BJ (cell line): ENCODE data around the gene MRPL10. TPM values are rescaled to one million over a fixed set of nuclear protein-coding genes. Genes with fewer than 3 reads are reported as not detected.

ENCODE experiments used
- CTCF ChIA-PET: fragments of 350-600 bp; formaldehyde crosslinking; extraction: SDS; loops from one replicate; lab custom pipeline; 2021; ENCODE audit warnings: antibody characterized with exemption, inconsistent platforms; lab: Yijun Ruan, JAX
- POLR2A ChIA-PET: fragments of 300-600 bp; sonication (Branson Sonifier 250); formaldehyde crosslinking; extraction: SDS; loops from one replicate; lab custom pipeline; 2021; ENCODE audit warnings: antibody characterized with exemption; lab: Charles Lee
- DNase-seq: peaks from one replicate; pipeline ENCODE4 v3.0.0-alpha.2; 2011; ENCODE audit warnings: low read depth
- H3K27me3 ChIP-seq: 2 replicates; pipeline ENCODE4 v1.6.0; 2011; ENCODE audit warnings: low read length; ENCODE audit not compliant: control insufficient read depth, insufficient read depth
- H3K36me3 ChIP-seq: 2 replicates; pipeline ENCODE4 v1.5.1; 2011; ENCODE audit warnings: low read length; ENCODE audit not compliant: control insufficient read depth, insufficient read depth
- H3K4me3 ChIP-seq: 2 replicates; pipeline ENCODE4 v1.5.1; 2011; ENCODE audit warnings: low read depth, mild to moderate bottlenecking, control low read depth, low read length
- CTCF ChIP-seq: IDR thresholded peaks from 2 replicates; pipeline ENCODE4 v1.5.1; 2011; ENCODE audit warnings: low read depth, mild to moderate bottlenecking, control low read depth, inconsistent platforms, low read length, moderate library complexity; ENCODE audit not compliant: insufficient read depth
- polyA plus RNA-seq: library from polyadenylated mRNA; depleted of rRNA; stranded (reverse); fragments of >200 nt; gene quantifications from 2 replicates; pipeline ENCODE4 v1.2.3, GENCODE V29; 2011

The MRPL10 gene
- polyA plus RNA-seq, 1 experiment = 59.2 TPM

GRCh38 chr17:47847341-47848197, 16.2 kb upstream of the MRPL10 start:
- no peak for DNase-seq
- TF ChIP-seq CTCF = peak; percentile 43
- H3K36me3 ChIP-seq = no peaks in the 10 kb centered on the region
- peaks cover 22% of the 10 kb centered on the region for H3K27me3 ChIP-seq
- H3K4me3 ChIP-seq = no peak overlapping the region
- CTCF ChIA-PET = interaction anchor here (0.9 to 20.0 kb wide), 8 partner anchors 11 to 174 kb away, joined by 3 to 875 read pairs (median 4); partner anchors contain the start of genes PRR15L, SP2 and SP6
- POLR2A ChIA-PET = interaction anchor here (0.6 kb wide), 1 partner anchor 50 kb away, joined by 5 read pairs; no protein-coding TSS in a partner anchor

DNA sequence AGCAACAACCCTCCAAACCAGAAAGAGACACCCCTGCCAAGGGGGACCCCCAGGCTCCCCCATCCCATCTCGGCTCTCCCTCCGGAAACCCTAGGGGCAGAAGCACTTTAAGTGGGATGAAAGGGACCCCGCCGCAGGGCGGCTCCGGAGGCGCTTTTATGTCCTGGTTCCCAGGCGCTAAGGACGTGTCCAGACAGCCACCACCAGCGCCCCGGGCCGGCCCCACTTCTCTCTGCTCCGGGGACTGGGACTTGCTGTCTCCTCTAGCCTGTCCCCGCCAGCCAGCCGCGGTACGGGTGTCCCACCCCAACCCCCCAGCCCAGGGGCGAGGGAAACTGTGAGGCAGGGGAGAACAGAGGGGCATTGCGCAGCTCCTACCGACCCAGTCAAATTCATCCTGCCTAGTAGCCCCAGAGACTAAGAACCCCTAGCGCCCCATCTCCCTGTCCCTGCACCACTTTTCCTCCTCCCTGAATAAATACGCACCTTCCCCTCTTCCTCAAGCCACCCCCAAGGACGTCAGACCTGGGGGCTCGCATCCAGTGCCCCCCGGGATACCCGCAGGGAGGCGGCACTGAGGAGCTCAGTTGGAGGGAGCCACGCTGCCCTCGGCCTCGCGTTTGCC, 15.5 kb upstream of the MRPL10 start:
- TF ChIP-seq CTCF = no peak
- Histone ChIP-seq H3K27me3 (peaks cover 16% of the 10 kb centered on the region), H3K4me3 (no peak overlapping the region), H3K36me3 (no peaks in the 10 kb centered on the region)
- ChIA-PET POLR2A (interaction anchor here (0.6 kb wide), 1 partner anchor 51 kb away, joined by 5 read pairs; no protein-coding TSS in a partner anchor), CTCF (interaction anchor here (0.9 to 20.0 kb wide), 8 partner anchors 12 to 175 kb away, joined by 3 to 875 read pairs (median 6); partner anchors contain the start of genes LRRC46, MRPL10, PRR15L and SP2)
- DNase-seq = no peak

DNA sequence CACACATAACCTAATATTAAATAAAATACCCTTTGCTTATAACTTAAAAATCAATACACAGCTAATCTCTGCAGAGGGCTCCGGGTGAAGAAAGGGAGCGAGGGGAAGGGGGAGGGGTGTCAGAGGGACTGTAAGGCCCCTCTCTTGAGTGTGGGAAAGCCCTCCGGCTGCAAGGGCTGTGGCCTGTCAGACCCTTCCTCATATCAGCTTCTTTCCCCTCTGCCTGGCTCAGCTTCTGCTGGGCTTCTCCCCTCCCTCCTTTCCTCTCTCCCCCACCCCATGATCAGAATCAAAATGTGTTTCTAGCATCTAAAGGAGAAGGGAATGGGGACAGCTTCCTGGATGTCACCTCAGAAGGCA, 14.4 kb upstream of the MRPL10 start:
- ChIA-PET CTCF (interaction anchor here (0.7 to 20.0 kb wide), 9 partner anchors 9 to 173 kb away, joined by 3 to 875 read pairs (median 7); partner anchors contain the start of genes CDK5RAP3, LRRC46, MRPL10 and SP2), POLR2A (no interaction called here)
- Histone ChIP-seq H3K4me3 (no peak overlapping the region), H3K36me3 (no peaks in the 10 kb centered on the region), H3K27me3 (peaks cover 14% of the 10 kb centered on the region)
- TF ChIP-seq CTCF = no peak
- no peak for DNase-seq

DNA sequence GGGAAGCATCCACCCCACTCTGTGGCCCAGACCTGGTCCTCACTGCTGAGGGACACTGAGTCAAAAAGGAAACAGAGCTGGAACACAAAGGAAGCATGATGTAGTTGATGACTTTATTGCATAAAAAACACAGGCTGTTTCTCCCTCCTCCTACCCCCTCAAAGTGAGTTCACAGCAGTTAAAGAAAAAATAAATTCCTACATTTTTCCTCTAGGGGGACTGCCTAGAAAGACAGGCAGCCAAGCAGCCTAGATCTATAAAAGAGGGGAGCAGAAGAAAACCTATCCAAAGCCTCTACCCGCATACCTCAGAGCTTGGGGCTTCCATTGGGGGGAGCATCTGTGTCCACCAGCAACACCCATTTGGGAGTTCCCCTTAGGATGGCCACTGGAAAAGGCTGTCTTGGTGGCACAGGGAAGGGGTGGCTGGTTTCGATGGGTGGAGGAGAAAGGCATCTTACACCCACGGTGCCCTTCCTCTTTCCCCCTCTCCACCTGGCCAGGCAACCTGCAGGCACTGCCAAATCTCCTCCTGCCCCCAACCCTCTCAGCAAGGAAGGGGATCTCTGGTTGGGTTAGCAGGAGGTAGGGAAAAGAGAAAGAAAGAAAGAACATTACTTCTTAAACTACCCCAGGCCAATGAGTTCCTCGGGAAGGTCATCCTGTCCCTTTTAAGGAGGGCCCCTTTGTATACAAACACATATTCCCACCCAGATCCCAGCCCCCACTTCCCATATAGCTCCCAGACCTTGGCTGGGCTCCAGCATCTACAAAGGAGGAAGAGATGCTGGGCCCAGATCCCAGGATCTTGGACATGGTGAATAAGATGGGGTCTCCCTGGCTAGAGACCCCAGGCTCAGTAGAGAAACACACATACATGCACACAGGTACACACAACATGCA, 13.7 kb upstream of the MRPL10 start:
- H3K4me3 ChIP-seq = no peak overlapping the region
- CTCF ChIA-PET = interaction anchor here (0.6 to 20.0 kb wide), 15 partner anchors 9 to 173 kb away, joined by 3 to 875 read pairs (median 4); partner anchors contain the start of genes CDK5RAP3, LRRC46, MRPL10 and SP2
- POLR2A ChIA-PET = no interaction called here

More for the DNA sequence above, 13.7 kb upstream of the MRPL10 start:
- TF ChIP-seq CTCF = peak; percentile 53
- no peak for DNase-seq
- Histone ChIP-seq H3K27me3 (peaks cover 14% of the 10 kb centered on the region), H3K36me3 (no peaks in the 10 kb centered on the region)
